Measurements from ENCODE around the gene HAUS8.

DNA sequence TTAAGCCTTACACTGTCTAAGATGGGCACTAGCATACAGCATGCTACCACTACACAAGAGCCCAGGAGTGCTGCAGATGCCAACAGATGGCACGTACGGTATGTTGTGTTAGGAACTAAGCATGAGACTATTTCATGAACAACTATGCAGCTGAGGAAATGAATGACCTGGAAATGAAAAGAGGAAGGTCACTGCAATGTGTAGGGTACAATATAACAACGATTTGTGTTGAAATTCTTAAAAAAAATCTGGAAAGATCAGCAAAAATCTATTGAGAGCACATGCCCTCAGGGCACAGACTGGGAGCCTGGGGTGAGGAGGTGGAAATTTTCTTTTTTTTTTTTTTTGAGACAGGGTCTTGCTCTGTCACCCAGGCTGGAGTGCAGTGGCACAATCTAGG is 14.4 kb downstream of the HAUS8 start:
- no peak for TF ChIP-seq CTCF (IDR thresholded peaks at IDR 0.05 in 8 of 11, conservative IDR thresholded peaks at IDR 0.05 in 3 of 11)
- TF ChIP-seq POLR2AphosphoS5 (IDR thresholded peaks at IDR 0.05): no peak
